Measurements from ENCODE around the gene LRR1.
"Not testable (repeated sequence)": the region's sequence is repeated elsewhere in the genome, so short reads cannot be mapped to it uniquely, and the experiment has no call there.

LRR1 gene

DNA sequence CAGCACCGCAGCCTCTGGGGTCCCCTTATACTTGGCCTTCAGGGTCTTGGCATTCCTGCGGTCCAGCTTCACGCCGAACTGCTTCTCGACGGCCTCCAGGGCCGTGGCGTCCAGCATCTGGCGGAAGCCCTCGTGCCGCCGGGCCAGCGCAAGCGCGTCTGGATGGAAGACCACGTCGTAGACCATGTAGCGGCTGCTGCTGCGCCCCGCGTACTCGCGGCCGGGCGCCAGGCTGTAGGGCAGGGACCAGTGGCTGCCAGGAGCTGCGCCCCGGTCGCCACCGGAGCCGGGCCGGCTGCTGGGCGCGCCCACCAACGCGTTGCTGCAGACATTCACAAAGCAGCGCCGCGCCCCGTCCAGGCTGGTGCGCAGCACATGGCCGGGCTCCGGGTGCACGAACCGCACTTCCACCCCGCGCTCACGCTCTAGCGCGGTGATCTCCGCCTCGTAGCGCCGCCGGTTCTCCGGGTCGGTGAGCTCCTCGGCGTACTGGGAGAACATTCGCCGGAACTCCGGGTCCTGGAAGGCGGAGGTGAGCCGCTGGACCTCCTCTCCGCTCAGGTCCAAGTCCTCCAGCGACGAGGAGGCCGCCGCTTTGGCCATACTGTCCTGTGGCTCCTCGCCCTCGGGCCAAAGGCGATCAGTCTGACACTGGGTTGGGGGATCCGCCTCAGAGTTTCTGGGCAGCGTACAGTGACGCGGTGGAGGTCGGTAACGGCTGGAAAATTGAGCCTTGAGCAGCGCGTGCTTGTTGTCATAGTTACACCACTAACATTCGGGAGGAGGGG lies 36.0 kb downstream of the LRR1 start, which contains the start of gene DNAAF2:
TSS of gene DNAAF2 (minus strand) at position 698 of the 788 bp plus-strand sequence. CDS start at position 603, 95 bp downstream.
- DNase-seq (ENCODE audit: low spot score) = peak; percentile 44

DNA sequence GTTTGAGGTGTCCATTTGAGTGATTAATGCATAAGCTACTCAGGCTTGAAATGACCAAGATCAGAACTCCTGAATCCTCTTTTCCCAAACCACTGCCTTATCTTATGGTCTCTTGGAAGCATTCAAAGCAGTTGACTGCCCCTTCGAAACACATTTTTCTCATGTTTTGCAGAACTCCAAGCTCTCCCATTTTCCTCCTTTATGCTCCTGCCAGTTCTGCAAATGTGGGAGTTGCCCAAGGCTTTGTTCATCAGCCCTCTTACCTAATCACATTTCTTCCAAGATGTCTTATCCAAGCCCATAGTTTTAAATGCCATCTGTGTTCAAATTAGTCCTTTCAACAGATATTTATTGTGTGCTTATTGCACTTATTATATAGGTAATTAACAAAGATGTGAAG lies 38.1 kb downstream of the LRR1 start:
- DNase-seq (ENCODE audit: low spot score) = no peak

DNA sequence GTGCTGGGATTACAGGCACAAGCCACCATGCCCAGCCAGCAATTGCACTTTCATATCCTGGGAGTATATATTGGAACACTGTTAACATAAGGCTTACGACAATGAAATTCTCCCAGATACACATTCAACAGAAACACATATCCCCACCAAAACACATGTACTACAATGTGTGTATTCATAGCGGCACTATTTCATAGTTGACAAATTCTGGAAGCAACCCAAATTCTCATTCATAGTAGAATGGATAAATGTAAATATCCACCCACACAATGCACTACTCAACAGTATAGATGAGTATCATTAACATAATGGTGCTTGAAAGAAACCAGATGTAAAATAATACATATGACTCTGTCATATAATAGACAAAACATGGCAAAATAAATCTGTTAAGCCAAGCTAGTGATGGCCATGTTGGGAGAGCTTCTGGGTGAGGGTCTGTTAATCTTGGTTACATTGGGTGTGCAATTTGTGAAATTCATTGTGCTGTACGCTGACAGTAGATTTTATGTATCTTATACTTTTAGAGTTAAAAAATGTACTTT lies 38.9 kb downstream of the LRR1 start:
- DNase-seq (ENCODE audit: low spot score) = no peak

DNA sequence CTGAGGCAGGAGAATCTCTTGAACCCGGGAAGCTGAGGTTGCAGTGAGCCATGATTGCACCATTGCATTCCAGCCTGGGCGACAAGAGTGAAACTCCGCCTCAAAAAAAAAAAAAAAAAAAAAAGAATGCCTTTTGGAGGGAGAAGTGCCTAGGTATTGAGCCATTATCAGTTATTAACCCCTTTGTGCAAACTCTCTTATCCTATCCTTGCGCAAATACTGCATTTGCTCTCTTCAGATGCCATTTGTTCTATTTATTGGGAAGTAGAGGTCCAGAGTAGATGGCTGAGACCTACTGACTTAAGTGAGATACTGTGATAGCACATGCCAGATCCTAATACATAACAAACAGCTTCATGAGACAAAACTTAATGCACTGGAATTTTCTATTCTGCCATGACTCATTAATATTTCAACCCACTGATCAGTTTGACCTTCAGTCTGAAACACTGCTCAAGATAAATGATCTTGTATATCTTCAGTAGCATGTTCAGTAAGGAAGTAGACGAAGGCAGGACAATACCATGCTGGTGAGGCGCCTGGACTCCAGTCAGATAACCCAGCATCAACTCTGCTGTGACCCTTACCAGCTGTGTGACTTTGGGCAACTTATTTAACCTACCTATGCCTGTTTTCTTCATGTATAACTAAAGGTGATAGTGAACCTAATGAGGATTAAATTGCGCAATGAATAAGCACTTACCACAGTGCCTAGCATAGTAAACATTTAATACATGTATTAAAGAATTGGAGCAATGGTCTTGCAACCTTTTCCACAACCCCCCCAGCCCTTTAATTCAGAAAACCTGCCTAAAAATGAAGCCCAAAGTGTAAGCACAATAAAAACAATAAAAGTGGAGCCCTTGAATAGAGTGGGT lies 42.0 kb downstream of the LRR1 start:
- no peak for DNase-seq (ENCODE audit: low spot score)

DNA sequence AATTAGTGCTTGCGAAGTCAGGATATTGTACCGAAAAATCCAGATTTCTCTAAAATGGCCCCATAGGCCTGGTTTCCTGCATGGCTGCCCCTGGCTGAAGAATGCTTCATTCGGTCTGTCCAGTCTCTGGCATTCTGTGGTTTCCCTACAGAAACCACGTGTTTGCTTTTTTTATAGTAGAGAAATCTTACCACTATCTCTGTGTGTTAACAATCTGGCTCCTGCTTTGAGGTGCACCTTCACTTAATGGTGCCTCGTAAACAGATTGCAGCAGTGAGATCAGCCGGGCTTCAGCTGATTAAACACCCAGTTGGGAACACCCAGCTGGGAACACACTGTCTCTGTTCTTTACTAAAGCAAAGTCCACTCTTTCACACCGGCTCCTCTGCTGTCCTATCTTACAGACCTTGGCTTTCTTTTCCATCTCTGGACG lies 43.0 kb downstream of the LRR1 start:
- peak; percentile 56 for DNase-seq (ENCODE audit: low spot score)

DNA sequence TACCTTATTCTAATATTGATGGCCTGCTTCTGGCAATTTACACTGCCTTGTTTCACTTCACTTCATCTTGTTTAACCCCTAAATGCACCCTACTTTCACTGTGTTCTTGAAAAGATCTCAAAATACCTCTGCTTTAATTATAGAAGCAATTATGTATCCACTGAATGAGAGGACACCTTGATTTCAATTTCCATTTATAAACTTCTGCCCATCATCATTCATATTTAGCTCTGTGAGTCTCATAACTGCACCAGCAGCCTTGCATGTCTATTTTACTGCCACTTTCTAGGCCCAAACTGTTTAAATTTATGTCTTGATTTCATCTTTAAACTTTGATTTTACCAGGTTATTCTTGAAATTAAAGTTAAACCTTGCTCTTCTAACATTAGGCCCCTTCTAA lies 43.4 kb downstream of the LRR1 start:
- no peak for DNase-seq (ENCODE audit: low spot score)

DNA sequence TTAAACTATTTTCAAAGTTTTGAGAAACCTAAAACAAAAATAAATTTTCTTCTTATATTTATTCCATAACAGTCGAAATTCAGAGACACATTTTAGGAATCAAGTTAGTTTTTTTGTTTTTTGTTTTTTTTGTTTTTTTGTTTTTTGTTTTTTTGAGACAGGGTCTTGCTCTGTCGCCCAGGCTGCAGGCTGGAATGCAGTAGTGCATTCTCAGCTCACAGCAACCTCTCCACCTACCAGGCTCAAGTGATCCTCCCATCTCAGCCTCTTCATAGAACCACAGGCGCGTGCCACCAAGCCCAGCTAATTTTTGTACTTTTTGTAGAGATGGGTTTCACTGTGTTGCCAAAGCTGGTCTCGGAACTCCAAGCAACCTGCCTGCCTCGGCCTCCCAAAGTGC lies 54.8 kb downstream of the LRR1 start:
- no peak for DNase-seq (ENCODE audit: low spot score)

DNA sequence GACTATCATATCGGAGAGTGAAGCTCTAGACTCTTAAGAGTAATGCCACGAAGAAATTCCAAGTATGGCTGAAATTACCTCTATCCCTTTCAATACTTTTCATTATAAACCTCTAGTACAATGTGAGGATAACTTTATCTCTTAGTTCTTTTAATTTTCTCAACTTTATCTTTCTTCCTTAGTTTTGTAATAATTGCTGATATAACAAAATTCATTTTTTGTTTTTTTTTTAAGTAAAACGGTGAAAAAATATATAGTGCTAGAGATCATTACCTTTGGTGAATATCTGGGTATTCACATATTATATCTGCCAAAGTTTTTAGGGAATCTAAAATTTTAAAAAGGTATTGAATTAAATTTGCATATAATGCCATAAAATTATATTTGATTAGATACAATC lies 55.8 kb downstream of the LRR1 start:
- DNase-seq (ENCODE audit: low spot score) = no peak

DNA sequence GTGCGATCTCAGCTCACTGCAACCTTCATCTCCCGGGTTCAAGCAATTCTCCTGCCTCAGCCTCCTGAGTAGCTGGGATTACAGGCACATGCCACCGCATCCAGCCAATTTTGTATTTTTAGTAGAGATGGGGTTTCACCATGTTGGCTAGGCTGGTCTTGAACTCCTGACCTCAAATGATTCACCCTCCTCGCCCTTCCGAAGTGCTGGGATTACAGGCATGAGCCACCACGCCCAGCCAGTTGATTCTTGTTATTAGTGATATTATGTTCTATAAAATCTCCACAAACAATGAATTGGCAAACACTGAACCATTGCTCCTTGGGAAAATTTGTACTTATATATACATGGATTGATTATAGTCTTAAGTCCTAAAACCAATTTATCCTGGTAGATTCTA lies 58.8 kb downstream of the LRR1 start:
- DNase-seq (ENCODE audit: low spot score) = not testable (repeated sequence)

DNA sequence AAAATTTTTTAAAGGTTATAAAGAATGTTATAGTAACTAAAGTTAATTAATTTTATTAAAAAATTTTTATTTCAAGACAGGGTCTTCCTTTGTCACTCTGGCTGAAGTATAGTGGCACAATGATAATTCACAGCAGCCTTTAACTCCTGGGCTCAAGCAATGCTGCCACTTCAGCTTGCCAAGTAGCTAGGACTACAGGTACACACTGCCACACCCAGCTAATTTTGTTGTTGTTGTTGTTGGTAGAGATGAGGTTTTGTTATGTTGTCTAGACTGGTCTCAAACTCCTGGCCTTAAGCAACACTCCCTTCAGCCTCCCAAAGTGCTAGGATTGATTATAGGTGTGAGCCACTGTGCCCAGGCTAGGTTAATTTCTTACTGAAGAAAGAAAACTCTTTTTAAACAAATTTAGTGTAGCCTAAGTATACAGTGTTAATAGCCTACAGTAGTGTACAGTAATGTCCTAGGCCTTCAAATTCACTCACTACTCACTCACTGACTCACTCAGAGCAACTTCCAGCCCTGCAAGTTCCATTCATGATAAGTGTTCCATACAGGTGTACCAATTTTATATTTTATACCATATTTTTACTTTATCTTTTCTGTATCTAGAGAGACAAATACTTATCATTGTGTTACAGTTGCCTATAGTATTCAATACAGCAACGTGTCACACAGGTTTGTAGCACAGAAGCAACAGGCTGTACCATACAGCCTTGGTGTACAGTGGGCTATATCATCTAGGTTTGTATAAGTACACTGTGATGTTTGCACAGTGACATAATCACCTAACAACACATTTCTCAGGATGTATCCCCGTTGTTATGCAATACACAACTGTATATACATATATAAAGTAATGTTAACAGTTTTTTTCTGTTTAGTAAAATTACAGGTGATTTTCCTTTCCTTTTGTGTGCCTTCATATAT lies 61.1 kb downstream of the LRR1 start:
- no peak for DNase-seq (ENCODE audit: low spot score)
